ENCODE measurements around the gene SMARCA4.

Gene SMARCA4

DNA sequence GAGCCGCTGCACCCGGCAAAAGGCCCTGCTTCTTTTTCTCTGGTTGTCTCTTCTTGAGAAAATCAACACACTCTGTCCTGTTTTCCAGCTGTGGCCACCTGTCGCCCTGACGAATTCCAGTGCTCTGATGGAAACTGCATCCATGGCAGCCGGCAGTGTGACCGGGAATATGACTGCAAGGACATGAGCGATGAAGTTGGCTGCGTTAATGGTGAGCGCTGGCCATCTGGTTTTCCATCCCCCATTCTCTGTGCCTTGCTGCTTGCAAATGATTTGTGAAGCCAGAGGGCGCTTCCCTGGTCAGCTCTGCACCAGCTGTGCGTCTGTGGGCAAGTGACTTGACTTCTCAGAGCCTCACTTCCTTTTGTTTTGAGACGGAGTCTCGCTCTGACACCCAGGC is 145.6 kb downstream of the SMARCA4 start:
- no peak for DNase-seq

DNA sequence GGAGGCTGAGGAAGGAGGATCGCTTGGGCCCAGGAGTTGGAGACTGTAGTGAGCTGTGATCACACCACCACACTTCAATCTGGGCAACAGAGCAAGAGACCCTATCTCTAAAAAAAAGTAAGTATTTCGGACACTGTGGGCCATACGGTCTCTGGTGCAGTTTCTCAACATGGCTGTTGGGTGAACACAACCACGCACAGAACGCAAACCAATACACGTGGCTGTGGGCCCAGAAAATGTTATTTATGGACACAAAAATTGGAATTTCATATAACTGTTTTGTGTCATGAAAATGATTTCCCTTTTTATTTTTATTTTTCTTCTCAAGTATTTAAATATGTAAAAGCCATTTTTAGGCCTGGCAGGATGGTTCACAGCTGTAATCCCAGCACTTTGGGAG is 147.9 kb downstream of the SMARCA4 start:
- no peak for DNase-seq

DNA sequence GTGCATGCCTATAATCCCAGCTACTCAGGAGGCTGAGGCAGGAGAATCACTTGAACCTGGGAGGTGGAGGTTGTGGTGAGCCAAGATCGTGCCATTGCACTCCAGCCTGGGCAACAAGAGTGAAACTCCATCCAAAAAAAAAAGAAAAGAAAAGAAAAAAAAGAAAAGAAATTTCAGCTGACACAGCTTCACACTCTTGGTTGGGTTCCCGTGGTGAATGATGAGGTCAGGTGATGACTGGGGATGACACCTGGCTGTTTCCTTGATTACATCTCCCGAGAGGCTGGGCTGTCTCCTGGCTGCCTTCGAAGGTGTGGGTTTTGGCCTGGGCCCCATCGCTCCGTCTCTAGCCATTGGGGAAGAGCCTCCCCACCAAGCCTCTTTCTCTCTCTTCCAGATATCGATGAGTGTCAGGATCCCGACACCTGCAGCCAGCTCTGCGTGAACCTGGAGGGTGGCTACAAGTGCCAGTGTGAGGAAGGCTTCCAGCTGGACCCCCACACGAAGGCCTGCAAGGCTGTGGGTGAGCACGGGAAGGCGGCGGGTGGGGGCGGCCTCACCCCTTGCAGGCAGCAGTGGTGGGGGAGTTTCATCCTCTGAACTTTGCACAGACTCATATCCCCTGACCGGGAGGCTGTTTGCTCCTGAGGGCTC is 150.4 kb downstream of the SMARCA4 start:
- no peak for DNase-seq

DNA sequence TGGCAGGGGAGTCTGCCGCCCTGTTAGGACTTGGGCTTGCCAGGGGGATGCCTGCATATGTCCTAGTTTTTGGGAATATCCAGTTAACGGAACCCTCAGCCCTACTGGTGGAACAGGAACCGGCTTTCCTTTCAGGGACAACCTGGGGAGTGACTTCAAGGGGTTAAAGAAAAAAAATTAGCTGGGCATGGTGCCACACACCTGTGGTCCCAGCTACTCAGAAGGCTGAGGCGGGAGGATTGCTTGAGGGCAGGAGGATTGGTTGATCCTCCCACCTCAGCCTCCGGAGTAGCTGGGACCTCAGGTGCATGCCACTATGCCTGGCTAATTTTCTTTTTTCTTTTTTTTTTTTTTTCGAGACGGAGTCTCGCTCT is 150.9 kb downstream of the SMARCA4 start:
- DNase-seq, result peak; percentile 25

All from NCI-H69 (cell line).